T-helper 1 cell treated with Interleukin-12 subunit alpha and Interleukin-12 subunit beta and Interleukin-4 antibody, amounts not matched to agents 30 μg/mL and 1 μg/mL, for 36 hours (primary cell): ENCODE results near the gene PHETA2.
"Not testable (repeated sequence)": the region's sequence is repeated elsewhere in the genome, so short reads cannot be mapped to it uniquely, and the experiment has no call there.

Source experiments
- H3K27ac Mint-ChIP-seq: one replicate; pipeline ENCODE4 v1.8.0; 2021; ENCODE audit warnings: mild to moderate bottlenecking, mixed read lengths
- H3K27me3 Mint-ChIP-seq: one replicate; pipeline ENCODE4 v1.8.0; 2021; ENCODE audit warnings: low read depth, mixed read lengths
- H3K36me3 Mint-ChIP-seq: one replicate; pipeline ENCODE4 v1.8.0; 2021; ENCODE audit warnings: low read depth, mixed read lengths
- H3K4me1 Mint-ChIP-seq: one replicate; pipeline ENCODE4 v1.8.0; 2021; ENCODE audit warnings: low read depth, mixed read lengths
- H3K4me3 Mint-ChIP-seq: one replicate; pipeline ENCODE4 v1.8.0; 2021; ENCODE audit warnings: mild to moderate bottlenecking, moderate library complexity, mixed read lengths
- H3K9me3 Mint-ChIP-seq: one replicate; pipeline ENCODE4 v1.8.0; 2021; ENCODE audit warnings: mixed read lengths

Gene PHETA2

DNA sequence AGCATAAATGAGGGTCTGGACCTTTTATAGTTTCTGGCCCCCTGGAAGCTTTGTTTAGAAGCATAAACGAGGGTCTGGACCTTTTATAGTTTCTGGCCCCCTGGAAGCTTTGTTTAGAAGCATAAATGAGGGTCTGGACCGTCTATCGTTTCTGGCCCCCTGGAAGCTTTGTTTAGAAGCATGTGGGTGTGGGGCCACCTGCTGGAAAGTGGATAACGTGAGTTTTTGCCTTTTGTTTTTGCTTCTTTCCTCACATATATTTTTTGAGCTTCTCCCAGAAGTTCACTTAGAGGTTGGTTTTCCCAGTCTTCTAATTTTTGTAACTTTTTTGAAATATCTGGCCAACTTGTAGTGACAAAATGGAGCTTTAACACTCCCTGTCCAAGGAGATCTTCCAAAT, 38.7 kb downstream of the PHETA2 start:
- H3K4me1 Mint-ChIP-seq, H3K27ac Mint-ChIP-seq, H3K27me3 Mint-ChIP-seq, H3K4me3 Mint-ChIP-seq: not testable (repeated sequence)
- H3K36me3 Mint-ChIP-seq = peaks cover 23% of the 10 kb centered on the region
- H3K9me3 Mint-ChIP-seq = peaks cover 28% of the 10 kb centered on the region

- no peaks in the 10 kb centered on the region for H3K27me3 Mint-ChIP-seq
- no peak overlapping the region for H3K27ac Mint-ChIP-seq
- peaks cover 7% of the 10 kb centered on the region for H3K4me1 Mint-ChIP-seq
- no peak overlapping the region for H3K4me3 Mint-ChIP-seq
- H3K9me3 Mint-ChIP-seq = peaks cover 28% of the 10 kb centered on the region
- H3K36me3 Mint-ChIP-seq = peaks cover 23% of the 10 kb centered on the region
Observed at GRCh38 chr22:42114721-42115120, 40.7 kb downstream of the PHETA2 start.

- not testable (repeated sequence) for H3K4me3 Mint-ChIP-seq, H3K27me3 Mint-ChIP-seq, H3K27ac Mint-ChIP-seq
- H3K4me1 Mint-ChIP-seq = peaks cover 14% of the 10 kb centered on the region
- H3K36me3 Mint-ChIP-seq = peaks cover 23% of the 10 kb centered on the region
- peaks cover 28% of the 10 kb centered on the region for H3K9me3 Mint-ChIP-seq
Observed at GRCh38 chr22:42115420-42115830, 41.4 kb downstream of the PHETA2 start.

- Mint-ChIP-seq H3K9me3 (peaks cover 28% of the 10 kb centered on the region), H3K4me3 (no peak overlapping the region), H3K27ac (peak overlapping the region; percentile 38), H3K4me1 (peaks cover 24% of the 10 kb centered on the region), H3K36me3 (peaks cover 23% of the 10 kb centered on the region), H3K27me3 (no peaks in the 10 kb centered on the region)
Observed at GRCh38 chr22:42116848-42117424, 42.9 kb downstream of the PHETA2 start.

GRCh38 chr22:42120231-42121021, 46.4 kb downstream of the PHETA2 start:
- peaks cover 27% of the 10 kb centered on the region for H3K4me1 Mint-ChIP-seq
- H3K27ac Mint-ChIP-seq = peak overlapping the region; percentile 98
- peaks cover 12% of the 10 kb centered on the region for H3K9me3 Mint-ChIP-seq
- H3K36me3 Mint-ChIP-seq = peaks cover 18% of the 10 kb centered on the region
- H3K27me3 Mint-ChIP-seq = not testable (repeated sequence)
- peak overlapping the region; percentile 73 for H3K4me3 Mint-ChIP-seq

GRCh38 chr22:42123529-42123928, 49.5 kb downstream of the PHETA2 start:
- not testable (repeated sequence) for H3K9me3 Mint-ChIP-seq, H3K36me3 Mint-ChIP-seq, H3K27ac Mint-ChIP-seq, H3K27me3 Mint-ChIP-seq, H3K4me3 Mint-ChIP-seq
- H3K4me1 Mint-ChIP-seq = peaks cover 27% of the 10 kb centered on the region

- Mint-ChIP-seq H3K4me3 (no peak overlapping the region), H3K4me1 (no peaks in the 10 kb centered on the region), H3K9me3 (no peaks in the 10 kb centered on the region), H3K36me3 (no peaks in the 10 kb centered on the region), H3K27me3 (no peaks in the 10 kb centered on the region), H3K27ac (no peak overlapping the region)
Observed at GRCh38 chr22:42127606-42128005, 53.6 kb downstream of the PHETA2 start.

DNA sequence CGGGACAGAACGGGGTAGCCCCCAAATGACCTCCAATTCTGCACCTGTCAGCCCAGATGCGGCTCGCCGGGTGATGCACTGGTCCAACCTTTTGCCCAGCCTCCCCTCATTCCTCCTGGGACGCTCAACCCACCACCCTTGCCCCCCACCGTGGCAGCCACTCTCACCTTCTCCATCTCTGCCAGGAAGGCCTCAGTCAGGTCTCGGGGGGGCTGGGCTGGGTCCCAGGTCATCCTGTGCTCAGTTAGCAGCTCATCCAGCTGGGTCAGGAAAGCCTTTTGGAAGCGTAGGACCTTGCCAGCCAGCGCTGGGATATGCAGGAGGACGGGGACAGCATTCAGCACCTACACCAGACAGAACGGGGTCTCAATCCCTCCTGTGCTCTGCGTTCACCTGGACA, 54.0 kb downstream of the PHETA2 start:
- H3K4me1 Mint-ChIP-seq, H3K27me3 Mint-ChIP-seq, H3K27ac Mint-ChIP-seq: not testable (repeated sequence)

More for the DNA sequence above, 54.0 kb downstream of the PHETA2 start:
- H3K36me3 Mint-ChIP-seq, H3K4me3 Mint-ChIP-seq, H3K9me3 Mint-ChIP-seq: not testable (repeated sequence)
